NCI-H1092 treated with DMSO at 0.1 percent for 48 hours (cell line): ENCODE results near the gene ISYNA1.
A peak's percentile ranks its signal among the peaks of the same experiment; 100 is the strongest.

Source experiments
- DNase-seq: peaks from one replicate; lab custom pipeline; 2025; lab: John Stamatoyannopoulos, UW

ISYNA1 gene

GRCh38 chr19:18467978-18468377 is 30.0 kb upstream of the ISYNA1 start:
- no peak for DNase-seq

DNA sequence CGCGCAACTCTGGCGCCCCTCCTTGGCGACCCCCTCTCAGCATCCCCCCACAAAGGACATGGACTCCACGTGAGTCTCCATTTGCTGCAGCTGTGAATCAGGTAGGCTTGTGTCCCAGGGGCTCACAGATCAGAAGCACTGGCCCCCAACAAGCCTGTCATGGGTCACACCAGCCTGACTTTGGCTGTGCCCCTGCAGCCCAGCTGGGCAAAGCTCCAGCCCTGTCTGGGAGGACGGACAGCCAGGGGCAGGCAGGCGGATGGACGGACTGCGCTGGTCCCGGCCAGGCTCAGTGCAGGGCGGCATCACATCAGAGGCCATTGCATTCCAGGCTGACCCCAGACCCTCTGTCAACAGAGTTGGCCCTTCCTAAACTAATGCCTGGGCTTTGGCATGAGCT is 28.4 kb upstream of the ISYNA1 start:
- no peak for DNase-seq

- DNase-seq, result no peak
Measured at GRCh38 chr19:18465964-18466339, 28.0 kb upstream of the ISYNA1 start.

DNA sequence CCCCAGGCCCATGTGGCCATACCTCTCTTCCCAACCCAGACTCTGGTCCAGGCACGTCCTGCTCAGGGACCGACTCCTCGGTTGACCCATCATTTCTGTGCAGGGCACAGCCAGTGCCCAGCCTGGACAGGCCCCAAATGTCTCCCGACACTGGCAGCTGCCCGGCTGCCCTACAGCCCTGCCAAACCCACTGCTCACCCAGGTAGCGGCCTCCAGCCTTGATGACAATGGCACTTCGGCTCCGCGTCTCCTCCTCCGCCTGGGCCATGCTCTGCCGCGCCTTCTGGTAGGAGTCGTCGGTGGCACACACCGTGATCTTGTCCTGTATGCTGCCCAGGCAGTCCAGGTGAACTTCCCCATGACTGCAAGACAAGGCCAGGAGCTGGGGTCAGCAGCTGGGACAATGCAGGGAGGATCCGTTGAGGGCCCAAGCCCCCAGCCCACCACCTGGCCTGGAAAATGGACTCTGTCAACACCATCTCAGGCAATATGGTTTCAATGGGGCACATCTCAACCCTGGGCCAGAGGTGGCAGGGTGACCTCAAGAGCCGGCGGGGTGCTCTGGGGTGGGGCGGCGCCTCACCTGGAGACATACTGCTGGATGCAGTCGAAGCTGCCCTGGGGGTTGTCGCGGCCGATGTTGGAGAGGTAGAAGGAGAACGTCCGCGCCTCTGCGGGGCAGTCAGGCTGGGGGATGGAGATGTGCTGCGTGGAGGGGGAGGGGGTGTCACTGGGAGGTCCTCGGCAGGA is 27.5 kb upstream of the ISYNA1 start:
- DNase-seq, result no peak

DNA sequence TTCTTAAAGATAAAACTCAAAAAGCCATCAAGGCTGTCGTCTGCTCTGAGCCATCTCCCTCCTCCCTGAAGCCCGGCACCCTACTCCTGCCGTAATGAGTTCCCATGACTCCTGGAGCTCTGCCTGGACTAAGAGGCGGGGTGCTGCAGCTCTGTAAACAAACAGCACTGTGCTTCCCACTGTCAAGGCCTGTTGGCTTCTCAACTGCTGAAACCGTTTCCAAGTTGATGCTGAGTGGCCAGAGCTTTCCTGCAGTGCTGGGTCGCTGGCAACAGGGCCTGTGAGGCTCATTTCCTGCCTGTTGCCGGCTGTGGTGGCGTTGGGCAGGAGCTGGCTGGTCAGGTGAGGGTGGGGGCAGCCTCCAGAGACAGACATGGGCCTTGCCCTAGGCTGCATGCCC is 26.7 kb upstream of the ISYNA1 start:
- DNase-seq, result peak; percentile 96

DNA sequence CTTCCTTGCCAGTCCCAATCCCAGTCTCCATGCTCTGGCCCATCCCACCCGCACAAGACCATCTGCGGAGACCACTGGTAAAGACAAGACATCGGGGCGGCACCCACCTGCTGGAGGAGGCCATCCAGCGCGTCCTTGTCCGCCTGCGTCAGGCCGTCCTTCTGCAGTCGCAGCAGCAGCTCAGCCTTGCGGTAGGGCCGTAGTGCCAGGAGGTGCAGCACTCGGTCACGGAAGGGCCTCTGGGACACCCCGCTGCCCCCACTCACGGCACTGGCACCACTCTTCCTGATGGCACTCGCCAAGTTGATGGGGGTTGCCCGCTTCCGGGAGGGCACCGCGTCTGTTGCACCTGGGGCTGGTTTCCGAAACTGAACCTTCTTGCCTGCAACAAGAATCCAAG is 23.5 kb upstream of the ISYNA1 start:
- no peak for DNase-seq

DNA sequence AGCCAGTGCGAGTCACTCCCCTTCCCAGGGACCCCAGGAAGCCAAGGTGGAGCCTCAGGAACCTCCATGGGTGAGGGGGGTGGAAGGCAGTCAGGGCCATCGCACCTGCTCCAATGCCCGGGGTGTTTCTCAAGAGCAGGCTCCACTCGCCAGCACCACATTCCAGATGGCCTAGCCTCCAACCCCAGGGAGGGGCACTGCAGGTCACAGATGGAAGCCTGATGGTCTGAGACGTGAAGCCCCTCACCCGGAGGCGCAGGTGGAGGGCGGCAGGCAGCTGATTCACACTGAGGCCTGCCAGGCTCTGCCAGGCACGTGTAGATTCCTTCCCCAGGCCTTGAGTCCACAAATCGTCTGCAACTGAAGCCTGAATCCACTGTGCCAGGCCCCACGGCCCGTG is 23.0 kb upstream of the ISYNA1 start:
- no peak for DNase-seq

GRCh38 chr19:18457483-18458331 is 19.8 kb upstream of the ISYNA1 start:
- DNase-seq, result no peak

GRCh38 chr19:18456974-18457373 is 19.0 kb upstream of the ISYNA1 start:
- DNase-seq, result no peak

- DNase-seq, result no peak
Measured at GRCh38 chr19:18456279-18456678, 18.3 kb upstream of the ISYNA1 start.

- DNase-seq, result no peak
Measured at GRCh38 chr19:18453269-18454024, 15.5 kb upstream of the ISYNA1 start.

DNA sequence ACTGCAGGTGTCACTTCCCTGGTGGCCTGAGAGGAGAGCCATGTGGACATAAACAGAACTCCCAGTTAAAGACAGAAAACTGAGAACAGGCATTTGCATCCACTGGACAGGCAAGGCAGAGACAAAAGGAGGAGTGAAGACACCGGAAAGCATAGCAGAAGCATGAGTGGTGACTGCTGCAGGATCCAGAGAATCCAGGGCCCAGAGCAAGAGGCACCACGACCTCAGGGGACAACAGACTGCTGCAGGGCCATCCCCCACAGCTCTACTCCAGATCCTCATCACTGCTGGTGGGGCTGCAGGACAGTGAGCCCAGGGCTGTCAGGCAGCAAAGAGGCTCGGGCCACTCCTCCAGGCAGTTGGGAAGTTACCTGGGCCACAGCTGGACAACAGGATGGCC is 14.5 kb upstream of the ISYNA1 start:
- DNase-seq, result no peak

- peak; percentile 63 for DNase-seq
Measured at GRCh38 chr19:18450931-18451836, 13.3 kb upstream of the ISYNA1 start.

- DNase-seq, result no peak
Measured at GRCh38 chr19:18450021-18450930, 12.3 kb upstream of the ISYNA1 start.

DNA sequence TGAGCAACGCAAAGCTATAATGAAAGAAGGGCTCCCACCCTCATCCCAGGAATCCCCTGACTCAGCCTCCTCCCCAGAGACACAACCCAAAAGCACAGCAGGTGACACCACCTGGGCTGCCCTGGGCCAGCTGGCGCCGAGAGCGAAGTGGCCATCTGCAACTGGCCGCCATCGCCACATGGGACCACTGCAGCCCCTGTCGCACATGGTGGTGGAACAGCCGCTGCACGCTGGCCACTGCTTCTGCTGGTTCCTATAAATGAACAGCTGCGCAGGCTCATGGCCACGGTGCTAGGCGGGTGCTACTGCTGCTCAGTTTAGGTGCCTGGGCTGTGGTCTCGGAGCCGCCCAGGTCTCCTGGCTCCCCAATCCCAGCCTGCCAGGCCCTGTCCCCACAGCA is 11.6 kb upstream of the ISYNA1 start:
- no peak for DNase-seq

DNA sequence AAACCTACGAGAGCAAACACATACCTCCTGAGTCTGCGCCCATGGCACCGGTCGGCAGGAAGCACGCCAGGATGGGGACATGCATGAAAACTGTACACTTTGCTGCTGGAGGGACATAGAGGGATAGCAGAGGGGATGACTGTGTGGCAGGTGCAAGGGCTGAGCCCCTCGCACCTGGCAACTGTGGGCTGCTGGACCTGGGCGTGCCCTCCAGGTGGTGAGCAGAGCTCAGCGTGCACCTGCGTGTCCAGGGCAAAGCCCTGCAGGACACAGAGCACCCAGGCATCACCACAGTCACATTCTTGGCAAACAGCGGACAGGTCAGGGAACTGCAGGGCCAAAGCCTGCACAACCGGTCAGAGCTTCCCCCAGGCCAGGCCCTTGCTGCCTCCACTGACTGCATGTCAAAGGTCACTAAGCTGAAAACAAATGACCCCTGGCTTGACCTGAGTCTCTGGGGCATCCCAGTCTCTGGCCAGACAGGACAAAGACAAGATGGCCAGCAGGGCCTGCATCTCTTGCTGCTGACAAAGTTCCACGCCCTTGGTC is 9.0 kb upstream of the ISYNA1 start:
- DNase-seq, result no peak

GRCh38 chr19:18446145-18446810 is 8.3 kb upstream of the ISYNA1 start:
- DNase-seq, result no peak

- no peak for DNase-seq
Measured at GRCh38 chr19:18445262-18445948, 7.5 kb upstream of the ISYNA1 start.

DNA sequence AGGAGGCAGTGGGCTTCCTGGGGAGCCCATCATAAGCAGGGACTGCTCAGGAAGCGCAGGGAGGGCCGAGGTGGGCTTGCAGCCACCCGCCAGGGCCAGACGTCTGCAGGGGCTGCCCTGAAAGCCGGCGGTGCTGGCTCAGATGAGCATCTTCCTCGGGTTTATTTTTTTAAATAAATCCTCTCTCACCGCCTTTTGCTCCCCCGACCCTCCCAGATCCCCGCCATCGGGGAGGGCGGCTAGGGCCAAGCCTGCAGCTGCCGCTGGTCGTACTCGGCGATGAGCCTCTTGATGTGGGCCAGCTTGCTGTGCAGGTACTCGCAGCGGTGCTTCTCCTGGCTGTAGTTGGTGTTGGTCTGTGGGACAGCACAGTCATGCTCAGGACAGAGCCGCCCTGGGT is 6.6 kb upstream of the ISYNA1 start:
- no peak for DNase-seq
